Fibroblast of the aortic adventitia (primary cell): ENCODE measurements around the gene TUT4. TPM values are rescaled to one million over a fixed set of nuclear protein-coding genes. Genes with fewer than 3 reads are reported as not detected.

Source experiments
- DNase-seq: peaks from one replicate; pipeline ENCODE4 v3.0.0-alpha.2; 2010; ENCODE audit warnings: low read depth
- H3K4me3 ChIP-seq: 2 replicates; pipeline ENCODE4 v1.5.1; 2011; ENCODE audit warnings: low read depth, mild to moderate bottlenecking, control low read depth, low read length, moderate library complexity
- total RNA-seq: library from RNA; depleted of rRNA; stranded (reverse); fragments of >200 nt; gene quantifications from 2 replicates; pipeline ENCODE4 v1.2.3, GENCODE V29; 2012; ENCODE audit warnings: low replicate concordance
- TF ChIP-seq, protein P1 (sequence below): IDR thresholded peaks from 2 replicates; pipeline ENCODE4 v1.5.1; 2011; ENCODE audit warnings: mild to moderate bottlenecking, low read length, control low read depth, inconsistent platforms; ENCODE audit not compliant: insufficient read depth

Gene TUT4, protein sequence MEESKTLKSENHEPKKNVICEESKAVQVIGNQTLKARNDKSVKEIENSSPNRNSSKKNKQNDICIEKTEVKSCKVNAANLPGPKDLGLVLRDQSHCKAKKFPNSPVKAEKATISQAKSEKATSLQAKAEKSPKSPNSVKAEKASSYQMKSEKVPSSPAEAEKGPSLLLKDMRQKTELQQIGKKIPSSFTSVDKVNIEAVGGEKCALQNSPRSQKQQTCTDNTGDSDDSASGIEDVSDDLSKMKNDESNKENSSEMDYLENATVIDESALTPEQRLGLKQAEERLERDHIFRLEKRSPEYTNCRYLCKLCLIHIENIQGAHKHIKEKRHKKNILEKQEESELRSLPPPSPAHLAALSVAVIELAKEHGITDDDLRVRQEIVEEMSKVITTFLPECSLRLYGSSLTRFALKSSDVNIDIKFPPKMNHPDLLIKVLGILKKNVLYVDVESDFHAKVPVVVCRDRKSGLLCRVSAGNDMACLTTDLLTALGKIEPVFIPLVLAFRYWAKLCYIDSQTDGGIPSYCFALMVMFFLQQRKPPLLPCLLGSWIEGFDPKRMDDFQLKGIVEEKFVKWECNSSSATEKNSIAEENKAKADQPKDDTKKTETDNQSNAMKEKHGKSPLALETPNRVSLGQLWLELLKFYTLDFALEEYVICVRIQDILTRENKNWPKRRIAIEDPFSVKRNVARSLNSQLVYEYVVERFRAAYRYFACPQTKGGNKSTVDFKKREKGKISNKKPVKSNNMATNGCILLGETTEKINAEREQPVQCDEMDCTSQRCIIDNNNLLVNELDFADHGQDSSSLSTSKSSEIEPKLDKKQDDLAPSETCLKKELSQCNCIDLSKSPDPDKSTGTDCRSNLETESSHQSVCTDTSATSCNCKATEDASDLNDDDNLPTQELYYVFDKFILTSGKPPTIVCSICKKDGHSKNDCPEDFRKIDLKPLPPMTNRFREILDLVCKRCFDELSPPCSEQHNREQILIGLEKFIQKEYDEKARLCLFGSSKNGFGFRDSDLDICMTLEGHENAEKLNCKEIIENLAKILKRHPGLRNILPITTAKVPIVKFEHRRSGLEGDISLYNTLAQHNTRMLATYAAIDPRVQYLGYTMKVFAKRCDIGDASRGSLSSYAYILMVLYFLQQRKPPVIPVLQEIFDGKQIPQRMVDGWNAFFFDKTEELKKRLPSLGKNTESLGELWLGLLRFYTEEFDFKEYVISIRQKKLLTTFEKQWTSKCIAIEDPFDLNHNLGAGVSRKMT (N-terminal part only)
- 42.5 and 53.7 TPM in 2 replicates for total RNA-seq

DNA sequence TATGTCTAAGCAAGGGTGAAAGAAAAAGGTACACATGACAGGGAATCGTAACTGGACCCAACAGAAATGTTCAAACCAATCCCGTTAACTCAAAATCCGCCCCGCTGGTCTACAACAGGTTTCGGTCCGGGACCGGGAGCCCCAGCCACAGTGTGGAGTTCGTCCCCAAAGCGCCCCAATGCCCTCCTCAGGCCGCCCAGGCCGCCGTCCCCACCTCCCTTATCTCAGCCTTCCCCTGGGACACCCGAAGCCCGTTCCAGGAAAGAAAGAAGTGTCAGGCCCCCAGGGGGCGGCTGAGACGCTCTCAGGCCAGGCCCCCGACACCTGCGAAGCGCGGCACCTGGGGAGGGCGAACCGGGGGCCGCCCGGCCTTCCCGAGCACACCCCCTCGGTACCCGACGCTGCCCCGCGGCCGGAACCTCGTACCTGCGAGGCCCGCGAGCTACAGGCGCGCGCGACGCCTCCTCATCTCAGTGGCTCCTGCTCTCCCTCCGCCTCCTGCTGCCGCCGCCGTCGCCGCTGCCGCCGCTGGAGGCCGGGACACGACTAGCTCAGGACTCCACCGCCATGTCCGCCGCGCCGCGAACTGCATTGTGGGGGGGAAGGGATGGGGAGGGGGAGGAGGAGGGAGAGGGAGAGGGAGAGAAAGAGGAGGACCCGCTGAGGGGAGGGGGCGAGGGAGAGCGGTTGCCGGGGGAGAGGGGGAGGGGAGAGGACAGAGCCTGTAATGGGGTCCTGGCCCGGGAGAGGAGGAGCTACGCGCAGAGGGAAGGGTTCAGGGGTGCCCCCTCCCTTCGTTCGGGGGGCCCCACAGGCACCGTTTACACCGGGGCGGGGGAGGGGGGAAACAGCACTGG is at the start of gene TUT4:
TSS of gene TUT4 (minus strand) at position 588 of the 857 bp plus-strand sequence. CDS start 26,812 bp downstream, outside the sequence.
- peak within 1 kb of the TSS; percentile 85 for H3K4me3 ChIP-seq
- DNase-seq: peak; percentile 72
- TF ChIP-seq, protein P1, sequence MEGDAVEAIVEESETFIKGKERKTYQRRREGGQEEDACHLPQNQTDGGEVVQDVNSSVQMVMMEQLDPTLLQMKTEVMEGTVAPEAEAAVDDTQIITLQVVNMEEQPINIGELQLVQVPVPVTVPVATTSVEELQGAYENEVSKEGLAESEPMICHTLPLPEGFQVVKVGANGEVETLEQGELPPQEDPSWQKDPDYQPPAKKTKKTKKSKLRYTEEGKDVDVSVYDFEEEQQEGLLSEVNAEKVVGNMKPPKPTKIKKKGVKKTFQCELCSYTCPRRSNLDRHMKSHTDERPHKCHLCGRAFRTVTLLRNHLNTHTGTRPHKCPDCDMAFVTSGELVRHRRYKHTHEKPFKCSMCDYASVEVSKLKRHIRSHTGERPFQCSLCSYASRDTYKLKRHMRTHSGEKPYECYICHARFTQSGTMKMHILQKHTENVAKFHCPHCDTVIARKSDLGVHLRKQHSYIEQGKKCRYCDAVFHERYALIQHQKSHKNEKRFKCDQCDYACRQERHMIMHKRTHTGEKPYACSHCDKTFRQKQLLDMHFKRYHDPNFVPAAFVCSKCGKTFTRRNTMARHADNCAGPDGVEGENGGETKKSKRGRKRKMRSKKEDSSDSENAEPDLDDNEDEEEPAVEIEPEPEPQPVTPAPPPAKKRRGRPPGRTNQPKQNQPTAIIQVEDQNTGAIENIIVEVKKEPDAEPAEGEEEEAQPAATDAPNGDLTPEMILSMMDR: no peak

DNA sequence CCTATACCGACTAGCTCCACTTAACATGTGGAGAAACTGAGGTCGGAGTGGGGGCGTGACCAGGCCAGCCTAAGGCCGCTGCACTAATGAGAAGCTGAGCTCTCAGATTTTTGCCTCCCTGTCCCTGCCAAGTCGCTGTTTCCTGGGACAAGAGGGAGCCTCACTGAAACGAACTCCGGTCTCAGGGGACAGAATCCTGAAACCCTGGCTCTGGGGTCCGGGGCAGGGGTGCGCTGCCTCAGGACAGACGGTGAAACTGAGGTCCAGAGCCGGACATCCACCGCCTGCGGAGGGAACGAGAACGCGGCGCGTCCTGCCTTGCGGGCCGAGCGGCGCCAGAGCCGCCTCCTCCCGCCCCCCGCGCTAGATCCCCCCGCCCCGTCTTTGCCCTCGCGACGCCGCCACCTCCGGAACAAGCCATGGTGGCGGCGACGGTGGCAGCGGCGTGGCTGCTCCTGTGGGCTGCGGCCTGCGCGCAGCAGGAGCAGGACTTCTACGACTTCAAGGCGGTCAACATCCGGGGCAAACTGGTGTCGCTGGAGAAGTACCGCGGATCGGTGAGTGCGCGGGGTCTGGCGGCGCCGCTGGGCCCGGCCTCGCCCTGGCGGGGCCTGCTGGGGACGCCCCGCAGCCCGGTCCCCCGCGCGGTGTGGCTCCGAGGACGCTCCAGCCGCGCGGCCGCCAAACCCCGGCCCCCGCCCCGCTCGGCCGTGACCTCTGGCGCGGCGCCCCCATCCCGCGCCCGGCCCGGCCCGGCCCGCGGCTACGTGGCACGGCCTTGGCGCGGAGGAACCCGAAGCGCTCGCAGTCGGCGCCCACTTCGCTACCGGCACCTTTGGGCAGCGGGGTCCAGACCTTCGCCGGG is 49.3 kb upstream of the TUT4 start, which contains the start of gene GPX7:
TSS of gene GPX7 (plus strand) at position 381 of the 865 bp plus-strand sequence. CDS start at position 420, 39 bp downstream.
- DNase-seq: peak; percentile 55

DNA sequence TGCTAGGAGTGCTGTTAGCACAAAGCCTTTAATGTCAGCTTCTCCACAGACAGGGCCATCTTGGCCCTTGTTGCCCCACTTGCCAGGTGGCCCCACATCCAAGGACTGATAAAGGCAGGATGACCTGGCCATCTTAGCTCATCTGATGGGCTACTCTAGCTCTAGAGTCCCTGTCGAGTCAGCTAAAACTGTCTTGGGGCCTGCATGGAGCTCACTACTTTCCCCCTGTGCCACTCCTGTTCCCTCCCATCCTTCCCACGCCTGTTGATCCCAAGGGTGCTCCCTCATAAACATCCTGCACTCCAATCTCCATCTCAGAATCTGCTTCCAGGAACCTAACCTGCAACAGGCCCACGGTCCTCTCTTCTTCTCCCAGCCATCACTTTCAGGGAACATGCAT is 48.6 kb upstream of the TUT4 start:
- H3K4me3 ChIP-seq: no peak overlapping the region
- no peak for DNase-seq

More for the DNA sequence above, 49.3 kb upstream of the TUT4 start, which contains the start of gene GPX7:
- TF ChIP-seq, protein P1: no peak
- peak within 1 kb of the TSS; percentile 61 for H3K4me3 ChIP-seq

DNA sequence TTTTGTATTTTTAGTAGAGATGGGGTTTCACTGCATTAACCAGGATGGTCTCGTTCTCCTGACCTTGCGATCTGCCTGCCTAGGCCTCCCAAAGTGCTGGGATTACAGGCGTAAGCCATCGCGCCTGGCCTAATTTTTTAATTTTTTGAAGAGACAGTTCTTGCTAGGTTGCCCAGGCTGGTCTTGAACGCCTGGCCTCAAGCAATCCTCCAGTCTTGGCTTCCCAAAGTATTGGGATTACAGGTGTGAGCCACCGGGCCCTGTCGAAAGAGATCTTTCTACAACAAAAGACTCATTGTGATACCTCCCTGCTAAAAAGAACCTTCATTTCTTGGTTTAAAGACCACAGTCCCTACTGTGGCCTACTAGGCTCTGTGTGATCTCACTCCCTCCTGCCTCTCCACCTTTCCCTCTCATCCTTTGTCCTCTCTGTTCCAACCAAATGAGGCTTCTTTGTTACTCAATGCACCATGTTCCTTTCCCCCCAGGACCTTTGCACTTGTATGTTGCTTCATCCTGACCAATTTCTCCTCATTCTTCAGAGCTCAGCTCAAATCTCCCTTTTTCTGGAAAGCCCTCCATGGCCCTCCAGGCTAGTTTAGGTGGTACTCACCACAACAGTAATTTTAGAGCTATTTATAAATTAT is 47.8 kb upstream of the TUT4 start:
- no peak for DNase-seq
- TF ChIP-seq, protein P1: no peak

More for the DNA sequence above, 48.6 kb upstream of the TUT4 start:
- TF ChIP-seq, protein P1: no peak

DNA sequence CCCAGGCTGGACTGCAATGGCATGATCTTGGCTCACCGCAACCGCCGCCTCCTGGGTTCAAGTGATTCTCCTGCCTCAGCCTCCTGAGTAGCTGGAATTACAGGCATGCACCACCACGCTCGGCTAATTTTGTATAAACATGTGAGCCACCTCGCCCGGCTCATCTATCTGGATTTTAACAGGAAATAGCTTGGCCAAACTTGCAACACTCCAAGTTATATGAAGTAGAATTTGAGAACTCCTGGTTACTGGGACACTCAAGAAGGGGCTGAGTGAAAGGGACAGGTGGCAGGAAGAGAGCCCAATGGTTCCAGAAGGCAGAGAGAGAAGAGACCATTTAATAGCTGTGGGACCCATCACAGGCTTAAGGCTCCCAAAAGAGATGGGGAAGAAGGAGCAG is 46.3 kb upstream of the TUT4 start:
- DNase-seq: no peak
- no peak overlapping the region for H3K4me3 ChIP-seq
- TF ChIP-seq, protein P1: no peak

More for the DNA sequence above, 47.8 kb upstream of the TUT4 start:
- H3K4me3 ChIP-seq: no peak overlapping the region
